Right atrium auricular region (tissue), 2 donors: Measurements from ENCODE around the gene POR. TPM values are rescaled to one million over a fixed set of nuclear protein-coding genes. Genes with fewer than 3 reads are reported as not detected.

ENCODE experiments used
- DNase-seq: peaks from one replicate; pipeline ENCODE4 v3.0.0-alpha.2; 2019; ENCODE audit warnings: low spot score
- H3K27ac ChIP-seq, 2 donors: fragments of 200-600 bp; sonication (generic); 1 replicate in 1 of 2; 2 replicates in 1 of 2; pipeline ENCODE4 v1.5.1; 2016 to 2019
- H3K27me3 ChIP-seq, 2 donors: fragments of 200-600 bp; sonication (generic); one replicate each; pipeline versions ENCODE4 v1.5.1 to v1.6.0; 2017 to 2019
- H3K36me3 ChIP-seq: fragments of 200-600 bp; sonication (generic); one replicate; pipeline ENCODE4 v1.5.1; 2016
- H3K4me1 ChIP-seq, 2 donors: fragments of 200-600 bp; sonication (generic); one replicate each; pipeline versions ENCODE4 v1.5.1 to v1.6.0; 2017 to 2019
- H3K4me3 ChIP-seq, 2 donors: fragments of 200-600 bp; sonication (generic); 1 replicate in 1 of 2; 2 replicates in 1 of 2; pipeline ENCODE4 v1.5.1; 2017 to 2019; ENCODE audit warnings: mild to moderate bottlenecking in 1 of 2, moderate library complexity in 1 of 2
- H3K9me3 ChIP-seq, 2 donors: fragments of 200-600 bp; sonication (generic); one replicate each; pipeline ENCODE4 v1.5.1; 2019
- CTCF ChIP-seq, 2 donors: fragments of 200-600 bp; sonication (generic); IDR thresholded peaks; one replicate each; pipeline ENCODE4 v1.5.1; 2019; ENCODE audit warnings: antibody characterized with exemption in 2 of 2
- total RNA-seq, 2 donors: library from RNA; depleted of rRNA; stranded (reverse); fragments of >200 nt; gene quantifications; one replicate each; pipeline ENCODE4 v1.1.0, GENCODE V29; 2016

Gene POR
- total RNA-seq, 2 donors from 2014 or later, result 53.4 to 85.3 TPM

DNA sequence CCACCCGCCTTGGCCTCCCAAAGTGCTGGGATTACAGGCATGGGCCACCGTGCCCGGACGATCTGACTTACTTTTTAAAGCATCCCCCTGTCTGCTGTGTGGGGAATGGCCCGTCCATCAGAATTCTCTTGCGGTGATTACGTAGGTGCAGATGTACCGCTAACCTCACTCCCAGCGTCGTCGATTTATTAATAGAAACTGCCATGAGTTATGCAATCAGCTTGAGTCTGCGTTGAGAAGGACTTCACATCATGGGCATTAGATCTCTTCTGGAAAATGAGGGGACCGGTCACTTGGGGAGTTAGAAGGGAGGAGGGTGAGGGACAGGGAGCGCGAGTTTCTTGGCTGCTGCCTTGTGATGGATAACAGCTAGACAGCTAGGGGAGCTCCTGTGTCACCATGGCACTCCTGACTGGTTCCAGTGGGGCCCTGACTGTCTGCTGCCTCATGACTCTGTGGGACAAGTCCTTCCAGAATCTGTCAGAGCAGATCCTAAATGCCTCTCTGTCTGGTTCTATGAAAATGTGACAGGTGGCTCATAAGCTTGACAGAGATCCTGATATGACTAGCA is 35.2 kb downstream of the POR start:
- H3K27me3 ChIP-seq, result no peaks in the 10 kb centered on the region
- no peak for DNase-seq
- peak overlapping the region; percentile 71 to 77 for H3K27ac ChIP-seq
- no peaks in the 10 kb centered on the region for H3K9me3 ChIP-seq
- H3K4me1 ChIP-seq, result peaks cover 0 to 43% of the 10 kb centered on the region in 2 donors
- peaks cover 16% of the 10 kb centered on the region for H3K36me3 ChIP-seq
- H3K4me3 ChIP-seq, result no peak overlapping the region
- TF ChIP-seq CTCF (IDR thresholded peaks at IDR 0.05), result no peak

DNA sequence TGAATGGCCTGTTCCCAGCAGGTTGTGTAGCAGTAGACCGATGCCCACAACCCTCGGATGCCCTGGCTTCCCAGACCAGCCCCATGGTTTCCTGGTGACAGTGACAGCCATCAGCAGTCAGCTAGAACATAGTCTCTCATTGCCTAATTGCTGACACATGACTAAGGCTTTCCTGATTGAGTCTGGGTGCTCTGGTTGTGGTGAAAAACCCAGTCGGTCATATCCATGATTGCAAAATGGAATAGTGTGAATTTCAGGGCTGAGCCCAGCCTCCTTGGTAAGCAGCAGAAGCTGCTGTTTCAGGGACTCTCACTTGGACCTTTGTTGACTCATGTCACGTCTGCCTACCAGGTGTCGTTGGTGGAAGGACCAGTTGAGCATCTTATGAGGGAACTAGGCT is 36.6 kb downstream of the POR start:
- Histone ChIP-seq H3K27me3 (no peaks in the 10 kb centered on the region), H3K4me1 (peaks cover 0 to 34% of the 10 kb centered on the region in 2 donors), H3K9me3 (no peaks in the 10 kb centered on the region), H3K36me3 (peaks cover 22% of the 10 kb centered on the region), H3K4me3 (no peak overlapping the region), H3K27ac (peak overlapping the region; percentile 71 to 77)
- DNase-seq, result peak; percentile 70
- TF ChIP-seq CTCF (IDR thresholded peaks at IDR 0.05), result no peak

- no peak overlapping the region for H3K4me3 ChIP-seq
- H3K4me1 ChIP-seq, result peaks cover 0 to 27% of the 10 kb centered on the region in 2 donors
- no peaks in the 10 kb centered on the region for H3K27me3 ChIP-seq
- no peak for DNase-seq
- H3K9me3 ChIP-seq, result no peaks in the 10 kb centered on the region
- no peak for TF ChIP-seq CTCF (IDR thresholded peaks at IDR 0.05)
- no peak overlapping the region for H3K27ac ChIP-seq
- peaks cover 29% of the 10 kb centered on the region for H3K36me3 ChIP-seq
These were observed 38.5 kb downstream of the POR start for GRCh38 chr7:75953431-75953830.

- H3K36me3 ChIP-seq, result peaks cover 30% of the 10 kb centered on the region
These were observed 39.0 kb downstream of the POR start for GRCh38 chr7:75953931-75954330.

GRCh38 chr7:75955331-75955955 is 40.5 kb downstream of the POR start:
- no peaks in the 10 kb centered on the region for H3K27me3 ChIP-seq
- H3K4me3 ChIP-seq, result no peak overlapping the region
- peaks cover 0 to 14% of the 10 kb centered on the region in 2 donors for H3K4me1 ChIP-seq
- no peak overlapping the region for H3K27ac ChIP-seq
- no peak for DNase-seq
- H3K9me3 ChIP-seq, result no peaks in the 10 kb centered on the region
- TF ChIP-seq CTCF (IDR thresholded peaks at IDR 0.05), result no peak
- peaks cover 30% of the 10 kb centered on the region for H3K36me3 ChIP-seq

More at GRCh38 chr7:75953931-75954330, 39.0 kb downstream of the POR start:
- Histone ChIP-seq H3K4me3 (no peak overlapping the region), H3K4me1 (peaks cover 0 to 23% of the 10 kb centered on the region in 2 donors), H3K27ac (no peak overlapping the region), H3K9me3 (no peaks in the 10 kb centered on the region), H3K27me3 (no peaks in the 10 kb centered on the region)
- TF ChIP-seq CTCF (IDR thresholded peaks at IDR 0.05), result no peak
- DNase-seq, result no peak
